OCI-M2 (cell line): ENCODE measurements around the gene VEPH1.

Experiments used
- DNase-seq: peaks from one replicate; lab custom pipeline; 2025; ENCODE audit not compliant: unreplicated experiment; lab: John Stamatoyannopoulos, UW

VEPH1 gene

GRCh38 chr3:157477441-157477840, 25.8 kb downstream of the VEPH1 start:
- DNase-seq: no peak

- no peak for DNase-seq
Observed at GRCh38 chr3:157475921-157476414, 27.2 kb downstream of the VEPH1 start.

GRCh38 chr3:157472648-157473047, 30.6 kb downstream of the VEPH1 start:
- DNase-seq: no peak

GRCh38 chr3:157471064-157471463, 32.2 kb downstream of the VEPH1 start:
- DNase-seq: no peak

- DNase-seq: no peak
Observed at GRCh38 chr3:157469561-157470294, 33.5 kb downstream of the VEPH1 start.

GRCh38 chr3:157467200-157467599, 36.0 kb downstream of the VEPH1 start:
- DNase-seq: no peak

DNA sequence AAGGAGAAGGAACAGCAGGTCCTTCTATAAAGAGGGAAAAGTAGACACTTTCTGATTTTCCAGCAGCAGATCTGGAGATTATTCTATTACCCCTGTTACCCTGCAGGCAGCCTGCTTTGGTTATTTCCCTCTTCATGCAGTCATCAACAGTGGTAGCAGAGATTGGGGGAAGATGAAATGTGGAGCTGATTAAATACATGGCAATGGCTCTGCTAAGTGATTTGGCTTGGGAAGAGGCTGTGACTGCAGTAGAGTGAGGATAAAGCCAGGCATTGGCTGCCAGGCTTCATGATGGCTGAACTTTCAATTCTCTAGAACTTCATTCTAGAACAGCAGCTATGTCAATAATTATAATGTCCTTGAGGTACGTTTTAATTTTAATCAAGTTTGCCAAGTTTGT, 37.5 kb downstream of the VEPH1 start:
- DNase-seq: no peak

GRCh38 chr3:157464321-157464720, 38.9 kb downstream of the VEPH1 start:
- no peak for DNase-seq

DNA sequence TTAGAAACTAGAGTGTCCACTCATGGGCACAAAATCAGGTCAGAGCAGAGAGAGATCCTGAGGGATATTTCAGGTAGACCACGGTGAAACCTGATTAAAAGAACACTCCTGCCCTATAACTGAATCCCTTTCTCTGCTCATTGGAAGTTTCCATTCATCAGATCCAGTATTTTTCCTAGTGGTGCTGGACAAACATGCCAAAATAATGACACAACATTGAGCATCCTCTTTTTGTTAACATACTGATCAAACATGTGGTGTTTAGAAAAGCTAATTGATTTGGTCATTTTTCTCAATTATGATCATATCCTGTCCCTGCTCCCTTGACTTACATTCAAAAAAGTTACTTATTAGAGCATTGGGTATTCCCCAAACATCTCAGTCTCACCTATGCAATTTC, 39.4 kb downstream of the VEPH1 start:
- DNase-seq: no peak

DNA sequence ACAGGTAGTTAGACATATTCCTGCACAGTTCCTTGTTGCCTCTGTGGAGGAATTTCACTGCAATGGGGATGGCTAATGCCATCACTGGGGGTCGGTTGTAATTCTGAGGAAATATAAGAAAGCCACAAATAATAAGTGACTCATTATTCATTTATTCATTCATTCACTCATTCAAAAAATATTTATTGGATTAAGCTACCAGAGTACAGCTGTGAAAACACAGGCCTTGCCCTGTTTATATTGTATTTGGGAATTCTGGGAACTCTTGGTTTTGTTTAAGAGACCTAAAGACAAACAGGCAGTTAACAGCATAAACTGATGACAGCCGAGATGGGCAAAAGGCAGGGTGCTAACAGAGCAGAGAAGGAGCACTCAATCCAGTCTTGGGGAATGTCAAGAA, 43.0 kb downstream of the VEPH1 start:
- DNase-seq: no peak

- DNase-seq: no peak
Observed at GRCh38 chr3:157459706-157460105, 43.5 kb downstream of the VEPH1 start.

GRCh38 chr3:157453824-157454223, 49.4 kb downstream of the VEPH1 start:
- no peak for DNase-seq

DNA sequence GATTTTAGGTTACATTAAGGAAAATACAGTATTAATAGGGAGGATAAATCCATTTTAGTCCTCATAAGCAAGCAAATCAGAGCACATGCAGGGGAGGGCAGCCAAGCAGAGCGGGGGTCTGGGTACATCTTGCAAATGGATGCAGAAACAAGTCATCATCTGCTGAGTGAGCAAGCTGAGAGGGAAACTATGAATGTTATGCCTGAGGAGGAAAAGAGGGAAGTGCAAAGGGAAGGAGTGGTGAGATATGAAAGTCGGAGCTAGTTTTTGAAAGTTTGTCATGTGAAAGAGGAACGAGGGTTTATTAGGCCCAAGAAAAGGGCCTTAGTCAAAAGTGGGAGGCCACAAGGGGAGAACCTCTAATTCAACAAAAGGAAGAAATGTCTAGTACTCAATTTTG, 51.1 kb downstream of the VEPH1 start:
- no peak for DNase-seq

- DNase-seq: no peak
Observed at GRCh38 chr3:157447026-157447694, 56.1 kb downstream of the VEPH1 start.

DNA sequence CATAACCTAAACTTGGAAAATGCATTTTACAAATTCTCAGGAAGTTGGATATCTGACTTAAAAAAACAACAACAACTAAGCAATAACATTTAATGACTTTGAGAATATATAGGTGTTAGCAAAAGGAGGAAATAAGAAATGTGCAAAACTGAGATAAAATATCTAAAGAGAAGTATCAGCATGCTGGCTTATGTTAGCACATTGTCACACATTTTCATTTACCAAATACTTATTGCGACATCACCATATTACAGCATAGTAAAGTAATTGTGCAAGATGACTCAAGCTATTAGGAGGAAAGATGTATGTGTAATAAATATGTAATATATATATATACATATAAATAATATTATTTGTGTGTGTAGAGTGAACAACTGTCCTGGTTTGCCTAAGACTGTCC, 57.4 kb downstream of the VEPH1 start:
- no peak for DNase-seq

GRCh38 chr3:157444797-157445184, 58.4 kb downstream of the VEPH1 start:
- no peak for DNase-seq

GRCh38 chr3:157443905-157444796, 59.1 kb downstream of the VEPH1 start:
- no peak for DNase-seq

DNA sequence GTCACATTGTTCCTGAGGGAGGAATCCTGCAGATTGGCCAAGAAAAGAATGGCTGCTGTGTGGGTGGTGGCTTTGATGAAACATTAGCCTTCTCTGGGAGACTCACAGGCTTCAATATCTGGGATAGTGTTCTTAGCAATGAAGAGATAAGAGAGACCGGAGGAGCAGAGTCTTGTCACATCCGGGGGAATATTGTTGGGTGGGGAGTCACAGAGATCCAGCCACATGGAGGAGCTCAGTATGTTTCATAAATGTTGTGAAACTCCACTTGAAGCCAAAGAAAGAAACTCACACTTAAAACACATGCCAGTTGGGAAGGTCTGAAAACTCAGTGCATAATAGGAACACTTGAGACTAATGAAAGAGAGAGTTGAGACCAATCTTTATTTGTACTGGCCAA, 60.5 kb downstream of the VEPH1 start:
- no peak for DNase-seq

GRCh38 chr3:157441102-157441624, 62.1 kb downstream of the VEPH1 start:
- no peak for DNase-seq

GRCh38 chr3:157438194-157438730, 65.0 kb downstream of the VEPH1 start:
- DNase-seq: no peak
